NCI-H524 treated with DMSO at 0.1 percent for 48 hours (cell line): Measurements from ENCODE around the gene DLEU7.

Source experiments
- DNase-seq: peaks from one replicate; lab custom pipeline; 2025; lab: John Stamatoyannopoulos, UW

The DLEU7 gene

DNA sequence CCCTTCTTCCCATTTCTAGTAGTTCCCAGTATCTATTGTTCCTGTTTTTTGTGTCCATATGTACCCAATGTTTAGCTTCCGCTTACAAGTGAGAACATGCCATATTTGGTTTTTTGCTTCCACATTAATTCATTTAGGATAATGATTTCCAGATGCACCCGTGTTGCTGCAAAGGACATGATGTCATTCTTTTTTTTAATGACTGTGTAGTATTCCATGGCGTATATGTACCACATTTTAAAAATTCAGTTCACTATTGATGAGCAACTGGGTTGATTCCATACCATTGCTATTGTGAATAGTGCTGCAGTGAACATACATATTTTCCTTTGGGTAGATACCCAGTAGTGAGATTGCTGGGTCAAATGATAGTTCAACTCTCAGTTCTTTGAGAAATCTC is 50.5 kb downstream of the DLEU7 start:
- no peak for DNase-seq

DNA sequence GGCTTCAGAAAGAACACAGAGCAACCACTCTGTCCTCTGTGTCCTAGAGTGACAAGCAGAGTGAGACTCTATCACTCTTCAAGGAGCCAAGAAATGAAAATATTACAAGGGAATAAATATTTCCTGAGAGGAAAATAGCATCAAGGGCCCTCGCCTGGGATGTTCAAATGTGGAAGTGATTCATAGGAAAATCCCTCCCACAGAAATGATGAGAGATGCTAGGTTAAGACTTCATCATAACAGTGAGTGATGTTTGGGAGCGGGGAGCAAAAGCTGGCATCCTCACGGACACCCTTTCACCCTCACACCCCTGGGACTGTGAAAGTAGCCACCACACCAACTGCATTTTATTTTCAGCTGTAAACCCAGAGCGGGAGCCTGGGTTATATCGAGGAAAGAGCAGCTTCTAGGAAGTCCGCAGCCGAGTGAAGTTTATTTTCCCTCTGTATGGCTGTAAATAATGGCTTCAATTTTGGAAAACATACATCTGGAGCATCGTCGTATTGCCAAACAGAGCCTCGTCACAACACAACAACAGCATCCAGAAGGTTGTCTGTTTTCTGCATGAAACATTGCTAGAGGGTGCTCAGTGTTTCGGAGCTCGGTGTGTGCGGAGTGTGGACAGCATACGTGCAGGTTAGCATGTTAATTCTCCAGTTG is 54.8 kb downstream of the DLEU7 start:
- DNase-seq = no peak

DNA sequence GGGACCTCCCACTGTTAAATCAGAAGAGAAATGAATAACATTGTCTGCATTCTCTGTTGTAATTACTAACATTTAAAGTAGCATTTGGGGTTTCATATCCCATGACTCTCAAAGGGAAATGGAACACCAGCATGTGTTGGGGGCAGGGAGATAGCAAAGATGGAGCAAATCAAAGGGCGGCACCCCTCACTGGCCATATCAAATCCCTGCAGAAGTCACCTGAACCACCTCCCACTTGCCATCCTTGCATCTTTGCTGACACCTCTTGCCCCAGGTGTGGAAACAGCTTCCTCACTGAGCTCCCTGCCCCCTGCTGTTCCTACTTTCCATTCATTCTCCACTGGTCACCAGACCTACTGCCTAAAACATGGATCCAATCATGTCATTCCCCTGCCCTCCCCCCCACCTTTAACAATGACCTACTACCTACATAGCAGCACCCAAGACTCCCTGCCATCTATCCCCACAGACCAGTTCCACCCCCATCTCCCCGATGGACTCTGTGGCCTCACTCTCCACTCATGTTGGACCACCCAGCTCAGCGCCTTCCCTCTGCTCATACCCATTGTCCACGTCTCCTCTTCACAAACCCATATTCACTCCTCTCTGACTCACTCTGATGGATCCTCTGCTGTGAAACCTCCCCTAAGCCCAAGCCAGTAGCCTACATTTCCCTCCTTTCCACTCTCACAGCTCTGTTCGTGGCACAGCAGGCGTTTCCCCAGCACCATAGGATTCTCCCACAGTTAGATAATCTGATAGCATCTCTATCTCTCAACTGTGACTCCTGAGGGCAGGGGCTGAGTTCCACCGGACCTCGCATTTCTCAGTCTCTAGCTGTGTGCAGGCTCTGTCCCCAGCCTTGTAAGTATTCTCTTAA is 55.9 kb downstream of the DLEU7 start:
- DNase-seq = no peak

DNA sequence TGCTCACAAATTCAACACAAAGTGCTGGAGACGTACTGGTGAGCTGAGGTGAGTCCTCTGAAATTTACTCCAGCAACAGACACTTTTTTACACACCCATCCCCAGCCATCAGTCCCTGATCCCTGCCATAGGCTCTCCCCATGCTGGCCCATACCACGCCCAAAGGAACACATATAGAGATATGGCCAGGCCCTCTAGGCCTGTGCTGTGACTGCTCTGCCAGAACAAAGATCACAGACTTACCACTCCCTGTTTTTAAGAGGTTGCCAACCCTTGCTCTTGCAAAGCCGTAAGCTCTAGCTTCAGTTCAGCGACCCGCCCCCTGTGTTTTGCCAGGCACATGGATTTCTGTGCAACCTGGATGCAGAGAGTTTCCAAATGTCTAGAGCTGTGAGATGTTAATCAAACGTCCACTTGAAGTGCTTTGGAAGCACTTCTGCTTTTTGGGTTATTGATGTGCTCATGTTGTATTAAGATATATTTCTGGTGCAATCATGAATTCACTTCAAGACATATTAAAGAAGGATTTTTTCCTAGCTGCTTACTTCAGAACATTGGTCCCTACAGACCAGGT is 59.7 kb downstream of the DLEU7 start:
- no peak for DNase-seq

DNA sequence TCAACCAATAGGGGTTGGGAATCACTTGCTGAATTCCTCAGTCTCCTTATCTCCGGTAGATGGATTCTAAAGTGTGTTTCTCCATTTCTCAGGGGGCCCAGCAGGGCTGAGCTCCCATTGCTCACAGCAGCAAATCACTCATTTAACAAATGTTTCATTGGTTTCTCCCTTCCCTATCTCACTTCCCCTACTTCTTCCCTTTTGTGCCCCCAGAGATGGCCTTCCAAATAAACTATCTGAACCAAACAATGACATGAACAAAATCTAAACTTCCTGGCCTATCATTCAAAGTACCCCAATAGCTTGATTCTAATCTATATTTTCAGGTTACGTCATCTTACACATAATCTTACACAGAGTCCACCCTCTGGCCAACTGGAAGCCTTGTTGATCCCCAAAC is 60.4 kb downstream of the DLEU7 start:
- DNase-seq = no peak

- no peak for DNase-seq
These were observed 63.1 kb downstream of the DLEU7 start for GRCh38 chr13:50780201-50781015.

DNA sequence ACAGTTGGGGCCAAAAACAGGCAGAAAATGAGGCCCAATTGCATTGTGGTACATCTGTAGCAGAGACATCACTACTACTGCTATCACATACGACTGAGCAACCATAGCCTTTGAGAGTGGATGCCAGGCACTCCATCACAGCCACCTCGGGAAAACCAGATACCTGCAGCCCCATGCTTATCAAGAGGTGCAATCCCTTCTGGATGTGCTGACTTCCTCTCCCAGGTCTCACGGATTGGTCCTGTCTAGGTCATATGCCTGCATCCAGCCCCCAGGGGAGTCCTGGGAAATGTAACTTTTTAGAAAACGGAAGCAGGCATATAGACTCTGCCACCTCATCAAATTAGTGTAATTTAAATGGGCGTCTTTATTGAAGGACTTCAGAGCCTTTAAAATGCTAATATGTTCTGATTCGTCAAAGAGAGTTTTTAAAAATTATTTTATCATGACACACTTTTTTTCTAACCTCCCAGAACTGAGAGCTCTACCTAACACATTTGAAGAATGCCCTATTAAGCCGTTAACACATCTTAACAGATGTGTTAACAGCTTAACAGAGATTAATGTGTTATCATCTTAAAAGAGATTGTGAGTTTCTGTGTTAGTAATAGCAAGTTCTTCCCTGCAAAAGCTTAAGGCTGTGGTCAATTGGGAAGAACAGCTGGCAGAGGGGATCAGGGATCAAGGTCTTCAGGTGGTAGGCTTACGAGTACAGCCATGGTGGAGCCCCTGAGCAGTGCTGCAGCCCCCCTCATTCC is 63.9 kb downstream of the DLEU7 start:
- peak; percentile 72 for DNase-seq
